Ovary (tissue), 9 donors: Measurements from ENCODE around the gene IGFBP4. TPM values are rescaled to one million over a fixed set of nuclear protein-coding genes. Genes with fewer than 3 reads are reported as not detected.

Experiments used
- DNase-seq, 5 donors: peaks; one replicate each; pipeline ENCODE4 v3.0.0-alpha.2; 2019 to 2020
- H3K27ac ChIP-seq, 2 donors: fragments of 200-600 bp; one replicate each; pipeline versions ENCODE4 v1.5.1 to v1.8.0; 2019 to 2022
- H3K27me3 ChIP-seq: fragments of 200-600 bp; one replicate; pipeline ENCODE4 v1.8.0; 2022
- H3K36me3 ChIP-seq: fragments of 200-600 bp; sonication (generic); one replicate; pipeline ENCODE4 v1.5.1; 2019
- H3K4me1 ChIP-seq: one replicate; pipeline ENCODE4 v1.8.1; 2013; ENCODE audit warnings: mild to moderate bottlenecking, moderate library complexity; ENCODE audit not compliant: insufficient read depth
- H3K4me3 ChIP-seq: fragments of 200-600 bp; sonication (generic); one replicate; pipeline ENCODE4 v1.5.1; 2017
- H3K9me3 ChIP-seq, 2 donors: fragments of 200-600 bp in 1 of 2; sonication (generic) in 1 of 2; one replicate each; pipeline versions ENCODE4 v1.5.1 to v1.8.1; 2013 to 2019; ENCODE audit warnings: mild to moderate bottlenecking in 1 of 2, moderate library complexity in 1 of 2
- EP300 ChIP-seq: sonication (generic); formaldehyde crosslinking; IDR thresholded peaks from one replicate; pipeline ENCODE4 v1.6.1; 2017; ENCODE audit warnings: antibody characterized with exemption
- POLR2A ChIP-seq: fragments of 450-650 bp; IDR thresholded peaks from one replicate; pipeline ENCODE4 v1.6.1; 2017; ENCODE audit warnings: antibody characterized with exemption, mild to moderate bottlenecking, moderate library complexity
- WGBS, 3 donors: extraction: QIAGEN DNeasy Blood & Tissue Kit in 1 of 3; methylation state at CpG; one replicate each; pipeline versions ENCODE4 v1.1.5 to v1.1.7; 2013 to 2017; 5-methylcytosine and 5-hydroxymethylcytosine counted together
- intact Hi-C, 4 donors: fragments of 100-400 bp; cut with DNase I; formaldehyde crosslinking; loops; one replicate each; pipeline versions ENCODE4 v1.11.0 to v1.15.1; 2022 to 2023
- polyA plus RNA-seq, 2 donors: library from polyadenylated mRNA; stranded (reverse); fragments of 200-250 nt in 1 of 2; fragments of 350-450 nt in 1 of 2; fragmentation: Illumina TruSeq in 1 of 2; extraction: RNeasy Lipid Tissue Mini Kit (QIAGEN cat#74804) in 1 of 2; gene quantifications; one replicate each; pipeline ENCODE4 v1.2.3, GENCODE V29; 2013 to 2014
- total RNA-seq, 7 donors: library from RNA; depleted of rRNA in 2 of 7; stranded (reverse); fragments of >200 nt in 2 of 7; fragmentation: NEBNext Ultra II Directional in 3 of 7; extraction: Animal tissue kit (Norgen Biotek cat#: 25700) in 3 of 7; gene quantifications; one replicate each; pipeline versions ENCODE4 v1.1.0 to v1.2.4, GENCODE V29; 2016 to 2023
- TF ChIP-seq, protein P1 (sequence below), 3 donors: fragments of 450-650 bp in 2 of 3; fragments of 200-600 bp in 1 of 3; IDR thresholded peaks; one replicate each; pipeline versions ENCODE4 v1.5.1 to v1.8.0; 2016 to 2022; ENCODE audit warnings: antibody characterized with exemption in 3 of 3, mild to moderate bottlenecking in 1 of 3
- donor health status: DM: no; HTN: no; CAD: no; lungs with moderate emphysema.
- donor health status: DM: no; HTN: no; CAD: no.
- donor health status: Bipolar disorder and iron deficiency.
- donor health status: DM: yes; HTN: yes; CAD: no.
- donor health status: DM: no; HTN: no; CAD: no.
- donor health status: DM: yes; HTN: yes; CAD: no.

Gene IGFBP4
- total and polyA plus RNA-seq, 9 donors, result 457 to 3,447 (median 1,281) TPM

DNA sequence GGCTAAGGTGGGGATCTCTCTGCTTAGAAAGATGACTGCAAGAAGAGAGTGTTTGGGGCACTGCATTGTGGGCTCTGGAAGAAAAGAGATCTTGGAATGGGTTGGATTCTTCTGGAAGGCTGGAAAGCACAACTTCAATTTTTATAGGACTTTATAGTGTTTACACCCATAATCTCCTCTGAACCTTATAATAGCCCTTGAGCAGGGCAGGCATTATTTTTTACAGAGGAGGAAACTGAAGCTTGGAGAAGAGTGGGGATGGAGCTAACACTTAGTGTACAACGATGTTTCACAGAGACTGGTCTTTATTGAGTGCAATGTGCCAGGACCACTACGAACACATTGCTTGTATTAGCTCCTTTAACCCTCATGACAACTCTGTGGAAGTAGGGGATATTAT lies 47.7 kb downstream of the IGFBP4 start:
- WGBS, 3 donors, result 77 to 95% (median 83%) methylated on average over 2 of the region's 2 CpGs
- Histone ChIP-seq H3K4me1 (peaks cover 8% of the 10 kb centered on the region), H3K4me3 (no peak overlapping the region), H3K9me3 (no peaks in the 10 kb centered on the region), H3K27ac (no peak overlapping the region), H3K36me3 (no peaks in the 10 kb centered on the region), H3K27me3 (no peaks in the 10 kb centered on the region)
- no peak for DNase-seq
- TF ChIP-seq, protein P1, sequence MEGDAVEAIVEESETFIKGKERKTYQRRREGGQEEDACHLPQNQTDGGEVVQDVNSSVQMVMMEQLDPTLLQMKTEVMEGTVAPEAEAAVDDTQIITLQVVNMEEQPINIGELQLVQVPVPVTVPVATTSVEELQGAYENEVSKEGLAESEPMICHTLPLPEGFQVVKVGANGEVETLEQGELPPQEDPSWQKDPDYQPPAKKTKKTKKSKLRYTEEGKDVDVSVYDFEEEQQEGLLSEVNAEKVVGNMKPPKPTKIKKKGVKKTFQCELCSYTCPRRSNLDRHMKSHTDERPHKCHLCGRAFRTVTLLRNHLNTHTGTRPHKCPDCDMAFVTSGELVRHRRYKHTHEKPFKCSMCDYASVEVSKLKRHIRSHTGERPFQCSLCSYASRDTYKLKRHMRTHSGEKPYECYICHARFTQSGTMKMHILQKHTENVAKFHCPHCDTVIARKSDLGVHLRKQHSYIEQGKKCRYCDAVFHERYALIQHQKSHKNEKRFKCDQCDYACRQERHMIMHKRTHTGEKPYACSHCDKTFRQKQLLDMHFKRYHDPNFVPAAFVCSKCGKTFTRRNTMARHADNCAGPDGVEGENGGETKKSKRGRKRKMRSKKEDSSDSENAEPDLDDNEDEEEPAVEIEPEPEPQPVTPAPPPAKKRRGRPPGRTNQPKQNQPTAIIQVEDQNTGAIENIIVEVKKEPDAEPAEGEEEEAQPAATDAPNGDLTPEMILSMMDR (IDR thresholded peaks at IDR 0.05), result no peak
- no peak for TF ChIP-seq EP300
- TF ChIP-seq POLR2A, result no peak
- intact Hi-C loops, result no loop called here

DNA sequence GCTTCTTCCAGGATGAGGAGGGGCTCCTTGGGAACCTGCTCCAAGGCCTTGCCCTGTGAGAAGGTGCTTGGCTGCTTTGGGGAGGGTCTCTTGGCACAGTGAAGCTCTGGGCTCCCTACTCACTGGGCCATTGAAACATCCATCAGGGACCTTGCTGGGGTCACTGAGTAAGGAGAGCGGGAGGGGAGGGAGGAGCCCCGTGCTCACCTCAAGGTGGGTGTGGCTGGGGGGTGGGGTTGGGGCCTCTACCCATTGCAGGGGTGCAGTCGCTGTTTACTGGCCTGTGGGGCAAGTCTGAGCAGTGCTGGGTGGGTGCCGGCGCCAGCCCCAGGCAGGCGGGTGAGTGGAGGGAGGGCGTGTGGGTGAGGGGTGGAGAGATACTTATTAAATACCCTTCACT lies 48.2 kb downstream of the IGFBP4 start:
- WGBS, 3 donors, result 74 to 81% (median 78%) methylated on average over 7 of the region's 7 CpGs
- intact Hi-C loops, result no loop called here
- Histone ChIP-seq H3K27me3 (no peaks in the 10 kb centered on the region), H3K9me3 (no peaks in the 10 kb centered on the region), H3K4me1 (peaks cover 6% of the 10 kb centered on the region), H3K4me3 (no peak overlapping the region), H3K27ac (no peak overlapping the region), H3K36me3 (no peaks in the 10 kb centered on the region)
- no peak for DNase-seq
- no peak for TF ChIP-seq POLR2A
- TF ChIP-seq EP300, result no peak
- TF ChIP-seq, protein P1 (IDR thresholded peaks at IDR 0.05), result no peak

DNA sequence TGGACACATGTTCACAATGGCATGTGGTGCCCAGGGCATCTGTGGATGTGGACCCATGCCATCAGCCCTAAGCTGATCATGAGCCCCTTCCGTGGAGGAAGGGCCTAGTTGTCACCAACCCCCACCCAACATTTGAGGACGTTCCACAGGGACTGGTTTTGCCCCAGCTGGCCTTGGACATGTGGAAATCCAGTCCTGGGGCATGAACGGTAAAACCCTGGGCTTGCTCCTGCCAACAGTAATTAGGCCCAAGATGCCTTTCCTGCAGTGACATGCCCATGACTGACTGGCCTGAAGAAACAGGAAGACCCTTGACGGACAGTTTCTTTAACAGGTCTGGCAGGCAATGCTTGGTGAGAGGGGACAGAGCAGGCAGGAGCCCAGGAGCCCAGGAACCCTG lies 50.4 kb downstream of the IGFBP4 start:
- TF ChIP-seq EP300 (no peak), POLR2A (no peak)
- TF ChIP-seq, protein P1 (IDR thresholded peaks at IDR 0.05), result no peak
- no peak overlapping the region for H3K27ac ChIP-seq
- WGBS, 3 donors, result 80 to 85% (median 82%) methylated on average over 3 to 4 of the region's 4 CpGs
- H3K9me3 ChIP-seq, result no peaks in the 10 kb centered on the region
- peaks cover 5% of the 10 kb centered on the region for H3K4me1 ChIP-seq
- no peak for DNase-seq
- no peak overlapping the region for H3K4me3 ChIP-seq
- no peaks in the 10 kb centered on the region for H3K36me3 ChIP-seq
- intact Hi-C loops, result no loop called here
- no peaks in the 10 kb centered on the region for H3K27me3 ChIP-seq

DNA sequence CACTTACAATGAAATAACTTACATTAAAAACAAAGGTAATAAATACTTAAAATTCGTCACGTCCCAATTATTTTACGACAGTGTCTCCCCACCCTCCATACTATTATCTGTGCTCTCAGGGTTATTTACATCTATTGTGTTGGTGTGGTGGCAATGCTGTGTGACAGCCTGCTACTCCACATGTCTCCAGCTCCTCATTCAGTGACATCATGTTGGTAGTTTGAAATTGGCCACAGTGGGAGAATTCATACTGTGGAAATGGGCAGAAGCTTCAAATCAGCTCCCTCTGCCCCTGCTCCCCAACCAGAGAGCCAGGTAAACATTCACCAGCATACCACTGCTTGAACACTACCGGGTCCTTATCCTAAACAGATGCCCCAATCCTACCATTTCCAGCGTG lies 51.9 kb downstream of the IGFBP4 start:
- TF ChIP-seq, protein P1 (IDR thresholded peaks at IDR 0.05), result no peak
- TF ChIP-seq POLR2A, result no peak
- TF ChIP-seq EP300, result no peak
- Histone ChIP-seq H3K9me3 (no peaks in the 10 kb centered on the region), H3K4me1 (peaks cover 4% of the 10 kb centered on the region), H3K4me3 (no peak overlapping the region), H3K36me3 (no peaks in the 10 kb centered on the region), H3K27ac (no peak overlapping the region), H3K27me3 (no peaks in the 10 kb centered on the region)
- DNase-seq, result no peak
- intact Hi-C loops, result loop anchor here in 2 of 4 donors (5.0 kb wide), 2 partner anchors 63 to 273 kb away; no protein-coding TSS in a partner anchor
- 73 to 80% (median 76%) methylated on average over 5 of the region's 5 CpGs for WGBS, 3 donors

DNA sequence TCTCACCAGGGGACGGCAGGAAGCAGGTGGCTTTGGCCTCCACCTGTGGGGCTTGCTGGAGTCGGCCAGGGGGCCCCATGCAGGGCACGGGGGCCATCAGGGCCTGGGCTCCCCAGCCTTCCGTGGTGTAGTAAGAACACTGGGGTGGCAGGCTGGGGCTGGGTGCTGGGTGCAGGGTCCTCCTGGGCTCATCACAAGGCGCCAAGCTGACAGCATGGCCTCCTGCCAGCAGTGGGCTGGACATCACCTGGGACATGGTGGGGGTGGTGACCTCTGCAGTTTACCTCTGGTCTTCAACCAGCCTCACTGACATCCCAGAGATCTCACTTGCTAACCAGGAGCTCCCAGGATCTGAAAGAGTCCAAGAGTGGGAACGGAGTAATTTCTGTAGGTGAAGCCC lies 52.9 kb downstream of the IGFBP4 start:
- DNase-seq, result no peak
- H3K27me3 ChIP-seq, result no peaks in the 10 kb centered on the region
- H3K4me3 ChIP-seq, result no peak overlapping the region
- WGBS, 3 donors, result 88 to 95% (median 91%) methylated on average over 6 of the region's 6 CpGs
- H3K4me1 ChIP-seq, result peaks cover 2% of the 10 kb centered on the region
- no peaks in the 10 kb centered on the region for H3K9me3 ChIP-seq
- intact Hi-C loops, result loop anchor here in 2 of 4 donors (5.0 kb wide), 2 partner anchors 64 to 274 kb away; no protein-coding TSS in a partner anchor
- no peak overlapping the region for H3K27ac ChIP-seq
- TF ChIP-seq POLR2A (no peak), EP300 (no peak)
- TF ChIP-seq, protein P1 (IDR thresholded peaks at IDR 0.05), result no peak
- no peaks in the 10 kb centered on the region for H3K36me3 ChIP-seq
